Measurements from ENCODE around the gene PSD.

The PSD gene

DNA sequence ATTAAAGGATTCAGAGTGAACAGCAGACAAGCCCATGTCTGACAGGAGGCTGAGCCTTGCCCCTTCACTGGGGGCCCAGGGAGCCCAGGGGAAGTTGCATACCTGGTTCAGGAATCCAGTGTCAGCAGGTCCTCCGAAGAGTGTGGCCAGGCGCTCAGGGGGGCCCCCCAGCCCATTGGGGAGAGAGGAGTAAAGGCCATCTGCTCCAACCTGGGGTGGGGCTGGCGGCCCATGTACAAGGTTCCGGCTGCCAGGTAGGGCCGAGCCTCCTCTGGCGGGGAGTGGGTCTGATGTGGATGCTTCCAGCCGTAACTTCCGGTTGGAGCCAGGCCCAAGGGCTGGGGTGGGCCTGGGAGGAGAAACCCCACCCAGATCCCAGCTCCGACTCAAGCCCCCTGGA is 2.3 kb downstream of the PSD start:
- Histone ChIP-seq H3K36me3 (ENCODE audit: insufficient read depth) (no peaks in the 10 kb centered on the region), H3K27me3 (ENCODE audit: insufficient read depth, low read depth) (peaks cover 57% of the 10 kb centered on the region), H3K4me2 (no peak overlapping the region), H3K4me1 (ENCODE audit: low read depth, poor library complexity, severe bottlenecking) (peaks cover 16% of the 10 kb centered on the region), H4K20me1 (ENCODE audit: insufficient read depth) (no peaks in the 10 kb centered on the region), H3K4me3 (IDR thresholded peaks at IDR 0.05; ENCODE audit: insufficient read depth, low read depth, low read length) (no peak overlapping the region), H3K9ac (no peak overlapping the region), H2AFZ (ENCODE audit: low read depth) (no peak overlapping the region), H3K27ac (no peak overlapping the region), H3K79me2 (ENCODE audit: insufficient read depth, low read depth) (no peaks in the 10 kb centered on the region)
- TF ChIP-seq, protein P1, sequence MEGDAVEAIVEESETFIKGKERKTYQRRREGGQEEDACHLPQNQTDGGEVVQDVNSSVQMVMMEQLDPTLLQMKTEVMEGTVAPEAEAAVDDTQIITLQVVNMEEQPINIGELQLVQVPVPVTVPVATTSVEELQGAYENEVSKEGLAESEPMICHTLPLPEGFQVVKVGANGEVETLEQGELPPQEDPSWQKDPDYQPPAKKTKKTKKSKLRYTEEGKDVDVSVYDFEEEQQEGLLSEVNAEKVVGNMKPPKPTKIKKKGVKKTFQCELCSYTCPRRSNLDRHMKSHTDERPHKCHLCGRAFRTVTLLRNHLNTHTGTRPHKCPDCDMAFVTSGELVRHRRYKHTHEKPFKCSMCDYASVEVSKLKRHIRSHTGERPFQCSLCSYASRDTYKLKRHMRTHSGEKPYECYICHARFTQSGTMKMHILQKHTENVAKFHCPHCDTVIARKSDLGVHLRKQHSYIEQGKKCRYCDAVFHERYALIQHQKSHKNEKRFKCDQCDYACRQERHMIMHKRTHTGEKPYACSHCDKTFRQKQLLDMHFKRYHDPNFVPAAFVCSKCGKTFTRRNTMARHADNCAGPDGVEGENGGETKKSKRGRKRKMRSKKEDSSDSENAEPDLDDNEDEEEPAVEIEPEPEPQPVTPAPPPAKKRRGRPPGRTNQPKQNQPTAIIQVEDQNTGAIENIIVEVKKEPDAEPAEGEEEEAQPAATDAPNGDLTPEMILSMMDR (conservative IDR thresholded peaks at IDR 0.05; ENCODE audit: low read depth, low read length): no peak

DNA sequence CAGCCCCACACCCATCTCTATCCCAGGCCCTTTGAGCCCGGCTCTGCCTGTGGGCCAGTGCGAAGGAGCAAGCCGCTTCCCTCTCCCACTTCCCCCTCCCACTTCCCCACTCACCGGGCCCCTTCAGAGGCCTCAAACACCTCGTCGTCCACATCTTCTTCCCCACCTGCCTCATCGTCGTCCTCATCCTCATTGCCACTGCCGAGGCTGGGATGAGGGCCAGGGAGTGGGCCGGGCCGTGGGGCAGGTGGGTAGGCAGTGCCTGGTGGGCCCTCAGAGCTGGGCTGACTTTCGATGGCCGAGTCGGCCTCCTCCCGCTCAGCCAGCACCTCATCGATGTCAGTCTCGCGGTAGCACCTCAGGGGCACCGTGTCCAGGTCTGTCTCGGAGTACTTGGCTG is 3.8 kb downstream of the PSD start:
- TF ChIP-seq, protein P1 (conservative IDR thresholded peaks at IDR 0.05; ENCODE audit: low read depth, low read length): no peak
- Histone ChIP-seq H3K79me2 (ENCODE audit: insufficient read depth, low read depth) (no peaks in the 10 kb centered on the region), H3K4me2 (no peak overlapping the region)

DNA sequence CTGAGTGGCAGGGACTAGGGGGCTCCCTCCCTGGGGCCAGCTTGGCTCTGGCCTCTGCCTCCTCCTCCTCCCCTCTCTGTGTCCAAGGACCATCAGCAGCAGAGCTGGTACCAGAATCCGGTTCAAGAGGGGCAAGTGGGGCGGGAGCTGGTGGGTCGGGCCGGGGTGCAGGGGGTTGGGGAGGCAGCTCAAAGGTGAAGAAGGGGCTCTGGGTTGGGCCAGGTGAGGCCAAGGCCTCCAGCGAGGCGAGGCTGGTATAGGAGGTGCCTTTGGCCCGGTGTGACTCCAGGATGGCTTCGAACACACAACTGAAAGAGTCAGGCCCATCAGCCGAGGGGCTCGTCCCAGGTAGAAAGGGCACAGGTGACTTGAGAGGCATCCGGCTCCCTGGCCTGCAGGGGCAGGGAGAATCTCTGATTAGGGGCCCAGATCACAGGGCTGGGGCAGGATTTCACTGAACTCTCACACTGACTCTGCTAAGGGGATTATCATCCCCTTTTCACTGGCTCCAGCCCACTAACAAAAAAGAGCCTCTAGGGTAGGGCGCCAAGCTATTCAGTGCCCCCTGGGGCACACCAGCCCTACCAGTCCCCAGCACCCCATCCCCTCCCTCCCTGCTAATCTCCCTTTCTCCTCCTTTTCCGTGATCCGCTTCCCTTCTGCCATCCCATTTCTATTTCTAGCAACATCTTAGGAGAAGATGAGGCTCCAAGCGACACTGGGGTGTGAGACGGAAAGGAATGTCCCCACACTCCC is 4.6 kb downstream of the PSD start:
- H3K27ac ChIP-seq: no peak overlapping the region
- H3K27me3 ChIP-seq (ENCODE audit: insufficient read depth, low read depth): peaks cover 77% of the 10 kb centered on the region
- no peak overlapping the region for H3K4me2 ChIP-seq
- H3K4me3 ChIP-seq (IDR thresholded peaks at IDR 0.05; ENCODE audit: insufficient read depth, low read depth, low read length): no peak overlapping the region
- H2AFZ ChIP-seq (ENCODE audit: low read depth): no peak overlapping the region
- H3K9ac ChIP-seq: no peak overlapping the region
- TF ChIP-seq, protein P1 (conservative IDR thresholded peaks at IDR 0.05; ENCODE audit: low read depth, low read length): no peak
- no peaks in the 10 kb centered on the region for H4K20me1 ChIP-seq (ENCODE audit: insufficient read depth)
- H3K79me2 ChIP-seq (ENCODE audit: insufficient read depth, low read depth): no peaks in the 10 kb centered on the region
- H3K36me3 ChIP-seq (ENCODE audit: insufficient read depth): no peaks in the 10 kb centered on the region
- peaks cover 7% of the 10 kb centered on the region for H3K4me1 ChIP-seq (ENCODE audit: low read depth, poor library complexity, severe bottlenecking)

More for the DNA sequence above, 3.8 kb downstream of the PSD start:
- no peaks in the 10 kb centered on the region for H3K36me3 ChIP-seq (ENCODE audit: insufficient read depth)
- peaks cover 12% of the 10 kb centered on the region for H3K4me1 ChIP-seq (ENCODE audit: low read depth, poor library complexity, severe bottlenecking)
- H3K27me3 ChIP-seq (ENCODE audit: insufficient read depth, low read depth): peaks cover 71% of the 10 kb centered on the region
- H4K20me1 ChIP-seq (ENCODE audit: insufficient read depth): no peaks in the 10 kb centered on the region
- no peak overlapping the region for H3K4me3 ChIP-seq (IDR thresholded peaks at IDR 0.05; ENCODE audit: insufficient read depth, low read depth, low read length)
- H3K9ac ChIP-seq: no peak overlapping the region
- H2AFZ ChIP-seq (ENCODE audit: low read depth): no peak overlapping the region
- H3K27ac ChIP-seq: no peak overlapping the region

DNA sequence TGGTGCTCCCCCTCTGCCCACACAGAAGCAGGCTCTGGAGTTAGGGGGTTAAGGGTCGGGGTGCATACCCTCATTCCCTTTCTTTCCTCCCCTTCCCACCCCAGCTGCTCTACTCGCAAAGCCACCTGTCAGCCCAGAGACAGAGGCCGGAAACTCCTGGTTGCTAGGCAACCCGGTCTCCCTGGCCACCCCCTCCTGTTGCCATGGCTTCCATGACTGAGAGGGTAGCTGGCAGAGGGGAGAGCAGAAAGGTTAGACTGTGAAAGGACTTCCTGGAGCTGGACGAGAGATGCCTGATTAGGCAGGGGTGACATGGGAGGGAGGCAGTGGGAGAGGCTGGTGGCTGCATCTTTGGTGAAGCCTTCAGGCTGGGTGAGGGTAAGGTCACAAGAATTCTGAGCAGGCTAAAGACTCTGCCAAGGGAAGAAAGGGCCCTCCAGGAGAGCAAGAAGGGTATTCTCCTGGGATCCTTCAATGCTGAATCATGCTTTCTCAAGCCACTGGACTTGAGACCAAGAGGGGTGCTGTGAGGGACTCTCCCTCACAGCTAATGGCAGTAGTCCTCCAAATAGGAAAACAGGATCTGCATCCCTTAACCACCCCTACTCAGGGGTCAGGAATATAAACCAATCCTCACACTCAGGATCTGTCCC is 5.4 kb downstream of the PSD start:
- TF ChIP-seq, protein P1 (conservative IDR thresholded peaks at IDR 0.05; ENCODE audit: low read depth, low read length): no peak
- Histone ChIP-seq H3K27ac (no peak overlapping the region), H3K9ac (no peak overlapping the region), H3K4me1 (ENCODE audit: low read depth, poor library complexity, severe bottlenecking) (peaks cover 7% of the 10 kb centered on the region), H3K36me3 (ENCODE audit: insufficient read depth) (no peaks in the 10 kb centered on the region), H3K4me3 (IDR thresholded peaks at IDR 0.05; ENCODE audit: insufficient read depth, low read depth, low read length) (no peak overlapping the region), H3K27me3 (ENCODE audit: insufficient read depth, low read depth) (peaks cover 75% of the 10 kb centered on the region), H3K79me2 (ENCODE audit: insufficient read depth, low read depth) (no peaks in the 10 kb centered on the region), H3K4me2 (no peak overlapping the region), H4K20me1 (ENCODE audit: insufficient read depth) (no peaks in the 10 kb centered on the region), H2AFZ (ENCODE audit: low read depth) (no peak overlapping the region)
